Fibroblast of mammary gland (primary cell): ENCODE results near the gene SLC25A28.
"Not testable (repeated sequence)": the region's sequence is repeated elsewhere in the genome, so short reads cannot be mapped to it uniquely, and the experiment has no call there.

Experiments used
- DNase-seq: peaks from one replicate; pipeline ENCODE4 v3.0.0-alpha.2; 2010; ENCODE audit warnings: low read depth
- H3K4me3 ChIP-seq: 2 replicates; pipeline ENCODE4 v1.5.1; 2011; ENCODE audit warnings: low read depth, mild to moderate bottlenecking, low read length, moderate library complexity; ENCODE audit not compliant: control insufficient read depth
- TF ChIP-seq, protein P1 (sequence below): conservative IDR thresholded peaks from 2 replicates; pipeline ENCODE4 v1.5.1; 2011; ENCODE audit warnings: low read depth, low read length, inconsistent platforms; ENCODE audit not compliant: control insufficient read depth, insufficient read depth

Gene SLC25A28

DNA sequence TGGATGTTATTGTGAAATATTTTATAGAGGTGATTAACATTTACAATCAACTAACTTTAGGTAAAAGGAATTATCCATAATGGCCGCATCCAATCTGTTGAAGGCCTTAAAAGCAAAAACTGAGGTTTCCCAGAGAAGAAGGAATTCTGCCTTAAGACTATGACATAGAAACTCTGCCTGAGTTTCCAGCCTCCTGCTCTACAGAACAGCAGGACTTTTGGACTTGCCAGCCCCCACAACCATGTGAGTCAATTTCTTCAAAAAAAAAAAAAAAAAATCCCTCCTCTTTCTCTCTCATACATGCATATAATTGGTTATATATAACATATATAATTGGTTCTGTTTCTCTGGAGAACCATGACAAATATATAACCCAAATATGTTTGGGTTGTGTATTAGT lies 15.4 kb downstream of the SLC25A28 start:
- no peak overlapping the region for H3K4me3 ChIP-seq
- DNase-seq, result no peak
- TF ChIP-seq, protein P1, sequence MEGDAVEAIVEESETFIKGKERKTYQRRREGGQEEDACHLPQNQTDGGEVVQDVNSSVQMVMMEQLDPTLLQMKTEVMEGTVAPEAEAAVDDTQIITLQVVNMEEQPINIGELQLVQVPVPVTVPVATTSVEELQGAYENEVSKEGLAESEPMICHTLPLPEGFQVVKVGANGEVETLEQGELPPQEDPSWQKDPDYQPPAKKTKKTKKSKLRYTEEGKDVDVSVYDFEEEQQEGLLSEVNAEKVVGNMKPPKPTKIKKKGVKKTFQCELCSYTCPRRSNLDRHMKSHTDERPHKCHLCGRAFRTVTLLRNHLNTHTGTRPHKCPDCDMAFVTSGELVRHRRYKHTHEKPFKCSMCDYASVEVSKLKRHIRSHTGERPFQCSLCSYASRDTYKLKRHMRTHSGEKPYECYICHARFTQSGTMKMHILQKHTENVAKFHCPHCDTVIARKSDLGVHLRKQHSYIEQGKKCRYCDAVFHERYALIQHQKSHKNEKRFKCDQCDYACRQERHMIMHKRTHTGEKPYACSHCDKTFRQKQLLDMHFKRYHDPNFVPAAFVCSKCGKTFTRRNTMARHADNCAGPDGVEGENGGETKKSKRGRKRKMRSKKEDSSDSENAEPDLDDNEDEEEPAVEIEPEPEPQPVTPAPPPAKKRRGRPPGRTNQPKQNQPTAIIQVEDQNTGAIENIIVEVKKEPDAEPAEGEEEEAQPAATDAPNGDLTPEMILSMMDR, result no peak

DNA sequence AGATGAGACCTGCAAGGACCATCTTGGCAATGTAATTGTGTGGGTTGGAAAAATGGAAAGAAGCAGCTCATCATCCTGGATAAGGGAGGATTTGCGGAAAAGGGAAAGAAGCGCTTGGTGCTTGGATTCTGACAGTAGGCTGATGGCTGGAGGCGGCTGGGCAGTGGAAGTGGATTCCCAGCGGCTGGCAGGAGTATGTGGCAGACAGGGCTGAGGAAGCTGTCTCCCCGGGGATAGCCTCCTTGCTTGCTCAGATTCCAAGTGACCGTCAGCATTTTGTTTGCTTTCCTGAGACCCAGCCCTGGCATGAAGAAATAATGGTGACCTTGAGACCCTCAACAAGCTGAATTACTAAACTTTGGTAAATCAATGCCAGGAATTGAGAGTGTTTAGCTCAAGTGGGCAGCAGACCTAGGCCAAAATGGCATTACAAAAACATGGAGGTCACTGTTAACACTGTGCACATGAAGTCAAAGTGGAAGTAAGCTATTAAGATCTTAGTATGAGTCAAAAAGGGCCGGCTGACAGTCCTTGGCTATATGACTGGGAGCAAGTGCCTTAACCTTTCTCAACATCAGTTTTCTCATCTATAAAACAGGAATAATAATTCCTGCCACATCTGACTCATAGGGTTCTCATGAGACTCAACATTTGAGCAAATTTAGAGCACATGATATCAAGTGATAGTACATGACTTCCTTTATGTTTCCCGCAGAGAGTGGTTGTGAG lies 21.3 kb downstream of the SLC25A28 start:
- TF ChIP-seq, protein P1, result no peak
- peak; percentile 24 for DNase-seq
- H3K4me3 ChIP-seq, result no peak overlapping the region

DNA sequence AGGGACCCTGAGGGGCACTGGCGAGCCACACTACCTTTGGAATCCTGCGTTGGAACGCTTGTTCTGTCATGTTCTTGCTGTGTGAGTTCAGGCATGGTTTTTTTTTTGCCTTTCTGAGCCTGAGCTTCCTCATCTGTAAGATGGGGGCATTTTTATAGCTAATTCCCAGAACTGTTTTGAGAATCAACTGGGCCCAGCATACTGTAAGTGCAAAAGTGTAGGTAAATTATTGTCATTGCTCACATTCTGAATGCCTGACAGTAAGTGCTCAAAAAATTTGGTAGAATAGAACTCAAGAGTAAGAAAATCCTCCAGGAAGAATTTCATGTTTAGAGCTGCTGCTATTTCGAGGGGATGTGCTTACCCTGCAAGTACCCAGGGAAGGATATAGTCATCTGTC lies 22.2 kb downstream of the SLC25A28 start:
- H3K4me3 ChIP-seq, result no peak overlapping the region
- TF ChIP-seq, protein P1, result no peak
- no peak for DNase-seq

DNA sequence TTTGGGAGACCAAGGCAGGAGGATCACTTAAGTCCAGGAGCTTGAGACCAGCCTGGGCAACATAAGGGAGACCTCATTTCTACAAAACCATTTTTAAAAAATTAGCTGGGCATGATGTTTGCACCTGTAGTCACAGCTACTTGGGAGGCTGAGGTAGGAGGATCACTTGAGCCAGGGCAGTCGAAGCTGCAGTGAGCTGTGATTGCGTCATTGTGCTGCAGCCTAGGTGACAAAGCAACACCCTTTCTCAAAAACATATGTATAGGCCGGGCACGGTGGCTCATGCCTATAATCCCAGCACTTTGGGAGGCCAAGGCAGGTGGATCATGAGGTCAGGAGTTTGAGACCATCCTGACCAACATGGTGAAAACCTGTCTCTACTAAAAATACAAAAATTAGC lies 23.5 kb downstream of the SLC25A28 start:
- H3K4me3 ChIP-seq, DNase-seq: not testable (repeated sequence)

DNA sequence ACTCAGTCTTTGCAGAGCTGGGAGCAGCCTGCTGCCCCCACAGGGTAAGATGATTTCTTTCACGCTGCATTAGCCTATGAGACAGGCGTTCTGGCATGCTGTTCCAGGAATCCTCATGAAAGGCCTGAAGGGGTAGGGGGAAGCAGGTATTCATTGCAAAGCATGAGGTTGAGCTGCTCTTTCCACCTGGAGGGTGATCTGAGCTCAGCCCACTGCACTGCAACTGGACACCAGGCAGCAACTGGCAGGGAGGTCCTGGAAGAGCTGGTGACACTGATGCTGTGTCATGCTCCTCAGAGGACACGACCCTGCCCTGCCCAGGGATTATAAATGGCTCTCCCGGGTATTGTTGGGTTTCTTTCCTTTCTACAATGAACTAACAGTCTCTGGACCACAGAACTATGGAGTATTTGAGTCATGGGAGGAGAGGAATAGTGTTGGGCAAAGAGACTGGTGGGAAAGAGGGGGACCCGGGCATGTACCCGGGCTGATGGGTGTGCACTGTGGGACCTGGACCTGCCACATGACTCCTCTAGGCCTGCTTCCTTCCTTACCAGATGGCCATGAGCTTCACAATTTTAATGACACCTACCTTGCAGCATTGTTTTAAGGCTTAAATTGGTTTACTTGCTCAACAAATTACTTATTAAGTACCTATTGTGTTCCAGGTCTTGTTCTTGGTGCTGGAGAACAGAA lies 24.3 kb downstream of the SLC25A28 start:
- no peak for DNase-seq
- no peak overlapping the region for H3K4me3 ChIP-seq
- TF ChIP-seq, protein P1, result no peak

DNA sequence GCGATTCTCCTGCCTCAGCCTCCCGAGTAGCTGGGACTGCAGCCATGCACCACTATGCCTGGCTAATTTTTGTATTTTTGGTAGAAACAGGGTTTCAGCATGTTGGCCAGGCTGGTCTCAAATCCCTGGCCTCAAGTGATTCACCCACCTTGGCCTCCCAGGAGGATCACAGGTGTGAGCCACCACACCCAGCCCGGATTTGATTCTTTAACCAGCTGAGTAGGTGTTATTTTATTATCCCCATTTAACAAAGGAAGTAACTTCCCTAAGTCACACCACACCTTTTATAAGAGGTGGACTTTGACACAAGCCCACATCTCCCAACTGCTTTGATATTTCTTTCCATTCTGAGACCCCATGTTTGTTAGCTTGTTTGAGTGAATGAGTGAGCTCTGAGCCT lies 25.0 kb downstream of the SLC25A28 start:
- no peak for DNase-seq
- H3K4me3 ChIP-seq, result no peak overlapping the region
- TF ChIP-seq, protein P1, result no peak

DNA sequence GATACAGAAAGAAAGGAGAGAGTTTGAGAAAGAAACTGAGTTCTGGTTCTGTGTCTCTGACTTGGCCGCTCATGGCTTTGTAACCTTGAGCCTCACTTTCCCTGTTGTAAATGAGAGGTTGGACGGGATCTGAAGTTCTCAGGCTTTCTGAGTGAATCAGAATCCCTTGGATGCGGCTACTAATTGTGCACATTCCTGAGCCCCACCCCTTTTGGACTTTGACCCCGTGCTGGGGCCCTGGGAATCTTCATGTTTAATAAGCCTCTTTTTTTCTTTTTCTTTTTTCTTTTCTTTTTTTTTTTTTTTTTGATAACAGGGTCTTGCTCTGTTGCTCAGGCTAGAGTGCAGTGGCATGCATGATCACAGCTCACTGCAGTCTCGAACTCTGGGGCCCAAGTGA lies 26.9 kb downstream of the SLC25A28 start:
- H3K4me3 ChIP-seq, result no peak overlapping the region
- DNase-seq, result no peak
- TF ChIP-seq, protein P1, result no peak
